NT2/D1 (cell line): ENCODE measurements around the gene MXD1.

Experiments
- DNase-seq: peaks from one replicate; pipeline ENCODE4 v3.0.0-alpha.2; 2011; ENCODE audit warnings: low read depth, low spot score
- H3K27me3 ChIP-seq: 2 replicates; pipeline ENCODE4 v1.6.0; 2011; ENCODE audit warnings: mild to moderate bottlenecking; ENCODE audit not compliant: insufficient read length, insufficient read depth
- H3K36me3 ChIP-seq: 2 replicates; pipeline ENCODE4 v1.6.1; 2011; ENCODE audit warnings: mild to moderate bottlenecking, low read length, mixed read lengths; ENCODE audit not compliant: insufficient read depth, insufficient read length
- H3K4me1 ChIP-seq: 2 replicates; pipeline ENCODE4 v1.5.1; 2011; ENCODE audit not compliant: insufficient read depth, insufficient read length
- H3K4me3 ChIP-seq: 2 replicates; pipeline ENCODE4 v1.5.1; 2011; ENCODE audit warnings: low read depth; ENCODE audit not compliant: insufficient read length
- H3K9ac ChIP-seq: 2 replicates; pipeline ENCODE4 v1.6.0; 2011; ENCODE audit warnings: low read depth; ENCODE audit not compliant: insufficient read length
- H3K9me3 ChIP-seq: 2 replicates; pipeline ENCODE4 v1.5.1; 2011; ENCODE audit warnings: mild to moderate bottlenecking, low read length; ENCODE audit not compliant: insufficient read depth
- SUZ12 ChIP-seq: IDR thresholded peaks from 2 replicates; pipeline ENCODE4 v1.6.1; 2011; ENCODE audit not compliant: insufficient read length, insufficient read depth; ENCODE audit errors: extremely low read depth
- YY1 ChIP-seq: IDR thresholded peaks from 2 replicates; pipeline ENCODE4 v1.6.1; 2011; ENCODE audit not compliant: insufficient read length, insufficient read depth
- ZNF274 ChIP-seq: IDR thresholded peaks from 2 replicates; pipeline ENCODE4 v1.6.1; 2011; ENCODE audit warnings: mild to moderate bottlenecking, low read depth, low read length

The MXD1 gene

DNA sequence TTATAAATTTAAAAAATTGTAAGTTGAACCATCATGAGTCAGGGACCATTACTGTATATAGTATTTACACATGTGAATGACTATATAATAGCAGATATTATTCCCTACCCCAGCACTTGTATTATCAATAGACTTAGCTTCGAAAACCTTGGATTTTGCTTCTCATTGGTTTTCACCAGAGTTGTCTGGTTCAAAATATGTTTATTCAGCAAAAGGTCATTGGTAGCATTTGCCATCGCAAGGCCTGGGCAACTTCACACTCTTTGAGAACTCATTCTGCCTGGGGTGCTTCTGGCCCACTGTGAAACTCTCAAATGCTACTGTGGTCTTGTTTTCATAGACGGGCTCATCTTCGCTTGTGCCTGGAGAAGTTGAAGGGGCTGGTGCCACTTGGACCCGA lies 20.1 kb downstream of the MXD1 start:
- peaks cover 9% of the 10 kb centered on the region for H3K36me3 ChIP-seq
- no peak for TF ChIP-seq ZNF274
- TF ChIP-seq YY1, result no peak
- no peak for TF ChIP-seq SUZ12

DNA sequence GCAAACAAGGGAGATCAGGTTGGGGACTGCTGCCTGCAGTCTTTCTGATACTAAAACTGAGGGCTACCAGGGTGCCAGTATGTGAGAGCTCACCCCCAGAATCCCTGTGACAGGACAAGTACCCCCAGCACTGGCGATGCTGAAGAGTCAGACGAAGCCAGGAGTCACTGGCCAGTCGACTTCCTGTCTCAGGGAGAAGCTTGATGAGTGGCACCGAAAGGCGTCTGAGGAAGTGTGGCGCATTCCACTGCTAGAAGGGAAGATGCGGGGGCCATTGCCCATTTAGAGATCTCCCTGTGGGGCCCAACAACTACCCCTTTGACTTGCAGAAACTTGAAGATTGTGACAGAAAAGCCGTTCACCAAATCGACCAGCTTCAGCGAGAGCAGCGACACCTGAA lies 22.0 kb downstream of the MXD1 start:
- Histone ChIP-seq H3K4me1 (no peaks in the 10 kb centered on the region), H3K4me3 (no peak overlapping the region), H3K9ac (no peak overlapping the region), H3K36me3 (peaks cover 9% of the 10 kb centered on the region), H3K9me3 (no peaks in the 10 kb centered on the region), H3K27me3 (no peaks in the 10 kb centered on the region)
- TF ChIP-seq SUZ12 (no peak), ZNF274 (no peak), YY1 (no peak)
- DNase-seq, result no peak

More for the DNA sequence above, 20.1 kb downstream of the MXD1 start:
- no peaks in the 10 kb centered on the region for H3K9me3 ChIP-seq
- H3K27me3 ChIP-seq, result no peaks in the 10 kb centered on the region
- no peak overlapping the region for H3K4me3 ChIP-seq
- DNase-seq, result no peak
- H3K9ac ChIP-seq, result no peak overlapping the region
- no peaks in the 10 kb centered on the region for H3K4me1 ChIP-seq

DNA sequence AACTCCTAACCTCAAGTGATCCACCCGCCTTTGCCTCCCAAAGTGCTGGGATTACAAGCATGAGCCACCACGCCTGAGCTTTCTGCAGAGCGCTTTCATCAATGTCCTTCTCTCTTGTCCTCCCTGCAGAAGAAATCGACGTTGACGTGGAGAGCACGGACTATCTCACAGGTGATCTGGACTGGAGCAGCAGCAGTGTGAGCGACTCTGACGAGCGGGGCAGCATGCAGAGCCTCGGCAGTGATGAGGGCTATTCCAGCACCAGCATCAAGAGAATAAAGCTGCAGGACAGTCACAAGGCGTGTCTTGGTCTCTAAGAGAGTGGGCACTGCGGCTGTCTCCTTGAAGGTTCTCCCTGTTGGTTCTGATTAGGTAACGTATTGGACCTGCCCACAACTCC lies 23.1 kb downstream of the MXD1 start:
- Histone ChIP-seq H3K9me3 (no peaks in the 10 kb centered on the region), H3K27me3 (no peaks in the 10 kb centered on the region), H3K36me3 (peaks cover 9% of the 10 kb centered on the region), H3K4me3 (no peak overlapping the region), H3K4me1 (no peaks in the 10 kb centered on the region), H3K9ac (no peak overlapping the region)
- TF ChIP-seq YY1 (no peak), ZNF274 (no peak), SUZ12 (no peak)
- no peak for DNase-seq

DNA sequence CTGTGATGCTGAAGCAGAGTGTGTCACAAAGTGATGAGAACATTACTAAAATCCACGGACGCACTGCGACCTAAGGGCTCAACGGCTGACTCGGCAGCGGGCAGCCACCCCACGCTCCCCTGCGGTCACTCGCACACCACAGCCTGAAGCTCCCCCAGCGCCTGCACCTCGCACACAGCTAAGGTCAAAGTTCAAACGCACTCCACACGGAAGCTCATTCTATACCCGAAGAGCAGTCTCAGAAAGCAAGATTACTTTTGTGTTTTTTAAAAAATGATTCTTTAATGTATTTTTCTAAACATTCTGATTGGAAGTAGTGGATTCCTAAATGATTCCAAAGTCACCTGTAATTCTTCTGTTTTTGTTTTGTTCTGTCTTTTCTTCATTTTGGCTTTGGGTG lies 24.8 kb downstream of the MXD1 start:
- TF ChIP-seq SUZ12 (no peak), YY1 (no peak), ZNF274 (no peak)
- no peak for DNase-seq
- no peaks in the 10 kb centered on the region for H3K9me3 ChIP-seq
- H3K36me3 ChIP-seq, result peaks cover 9% of the 10 kb centered on the region
- H3K4me3 ChIP-seq, result no peak overlapping the region
- no peak overlapping the region for H3K9ac ChIP-seq
- no peaks in the 10 kb centered on the region for H3K27me3 ChIP-seq
- H3K4me1 ChIP-seq, result no peaks in the 10 kb centered on the region

DNA sequence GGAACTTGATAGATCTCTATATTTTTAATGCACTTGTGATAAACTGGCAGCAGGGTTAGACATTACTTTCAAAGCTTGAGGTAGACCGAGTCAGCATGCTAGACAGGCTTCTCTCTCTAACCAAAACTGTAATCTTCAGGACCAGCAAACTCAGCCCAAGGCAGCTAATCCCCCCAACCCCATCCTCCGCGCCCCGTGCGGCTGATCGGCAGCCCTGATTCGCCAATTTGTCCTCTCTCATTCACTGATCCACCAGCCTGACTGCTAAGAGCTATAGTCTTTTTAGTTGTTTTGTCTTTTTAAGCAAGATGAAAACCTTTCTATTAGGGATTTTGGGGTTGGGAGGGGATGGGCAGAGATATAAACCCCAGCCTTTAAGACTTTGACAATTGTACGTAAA lies 25.8 kb downstream of the MXD1 start:
- TF ChIP-seq YY1, result no peak
- no peak for DNase-seq
- H3K36me3 ChIP-seq, result peaks cover 9% of the 10 kb centered on the region
- no peaks in the 10 kb centered on the region for H3K4me1 ChIP-seq
- no peaks in the 10 kb centered on the region for H3K9me3 ChIP-seq
- H3K9ac ChIP-seq, result no peak overlapping the region
- no peak overlapping the region for H3K4me3 ChIP-seq
- H3K27me3 ChIP-seq, result no peaks in the 10 kb centered on the region

- Histone ChIP-seq H3K4me1 (no peaks in the 10 kb centered on the region), H3K9me3 (no peaks in the 10 kb centered on the region), H3K36me3 (peaks cover 5% of the 10 kb centered on the region), H3K9ac (no peak overlapping the region), H3K27me3 (no peaks in the 10 kb centered on the region), H3K4me3 (no peak overlapping the region)
- TF ChIP-seq ZNF274, result no peak
- DNase-seq, result no peak
These were observed 28.3 kb downstream of the MXD1 start for GRCh38 chr2:69943000-69943842.

DNA sequence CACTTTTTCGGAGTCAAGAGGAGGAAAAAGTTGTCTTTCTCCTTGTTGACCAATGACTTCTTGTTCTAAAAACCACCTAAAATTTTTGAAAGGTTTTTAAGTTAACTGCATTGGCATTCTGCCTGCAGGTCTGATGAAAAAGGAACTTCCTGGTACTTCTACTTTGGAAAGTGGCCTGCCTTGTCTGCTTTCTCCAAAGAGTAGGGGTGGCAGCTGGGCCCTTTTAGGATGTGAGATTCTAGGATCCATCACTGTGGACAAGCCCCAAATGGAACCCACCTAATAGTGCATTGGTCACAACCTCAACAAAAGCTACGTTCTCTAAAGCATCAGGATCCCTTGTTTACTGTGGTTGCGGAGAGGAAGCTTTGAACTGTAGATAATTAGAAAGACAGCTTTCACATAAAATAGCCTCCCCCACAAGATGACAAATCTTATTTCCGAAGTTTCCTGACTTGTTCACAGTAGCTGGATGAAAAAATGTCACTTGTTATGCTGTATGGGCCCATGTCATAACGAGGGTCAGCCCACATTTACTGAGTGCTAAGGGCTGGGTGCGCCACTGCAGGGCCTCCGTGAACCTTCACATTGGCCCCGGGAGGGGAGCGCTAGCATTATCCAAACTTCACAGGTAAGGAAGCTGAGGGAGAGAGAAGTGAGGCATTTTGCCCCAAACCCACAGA lies 29.1 kb downstream of the MXD1 start:
- DNase-seq, result no peak
- H3K9me3 ChIP-seq, result no peaks in the 10 kb centered on the region
- TF ChIP-seq SUZ12, result no peak
- no peak for TF ChIP-seq ZNF274
- no peak for TF ChIP-seq YY1
- H3K9ac ChIP-seq, result no peak overlapping the region
- no peak overlapping the region for H3K4me3 ChIP-seq
- no peaks in the 10 kb centered on the region for H3K27me3 ChIP-seq
- no peaks in the 10 kb centered on the region for H3K36me3 ChIP-seq
- no peaks in the 10 kb centered on the region for H3K4me1 ChIP-seq
